ENCODE data around the gene CEMIP. TPM values are rescaled to one million over a fixed set of nuclear protein-coding genes. Genes with fewer than 3 reads are reported as not detected.

Gene CEMIP
- total RNA-seq, 1 donor = 687 TPM

GRCh38 chr15:80866936-80867335, 87.8 kb downstream of the CEMIP start:
- peaks cover 73% of the 10 kb centered on the region for H4K20me1 ChIP-seq (ENCODE audit: insufficient read depth, low read length)
- H3K4me3 ChIP-seq (ENCODE audit: insufficient read depth, low read length) = no peak overlapping the region
- H3K4me1 ChIP-seq (ENCODE audit: insufficient read depth, low read length) = no peaks in the 10 kb centered on the region
- no peak overlapping the region for H3K4me2 ChIP-seq (ENCODE audit: insufficient read depth, low read length)
- no peaks in the 10 kb centered on the region for H3K27me3 ChIP-seq (ENCODE audit: insufficient read depth, low read length)
- no peaks in the 10 kb centered on the region for H3K9me3 ChIP-seq (ENCODE audit: low read depth, low read length)
- H2AFZ ChIP-seq (ENCODE audit: low read length) = no peak overlapping the region
- peaks cover 88% of the 10 kb centered on the region for H3K36me3 ChIP-seq (ENCODE audit: insufficient read depth, low read length)
- H3K79me2 ChIP-seq (ENCODE audit: insufficient read depth, low read length) = no peaks in the 10 kb centered on the region
- no peak for TF ChIP-seq CTCF (IDR thresholded peaks at IDR 0.05; ENCODE audit: extremely low read depth, low read depth, low read length)
- no peak for DNase-seq (ENCODE audit: insufficient read length, low spot score, missing footprints)
- no peak overlapping the region for H3K27ac ChIP-seq (ENCODE audit: low read depth, low read length)

- no peak for DNase-seq (ENCODE audit: insufficient read length, low spot score, missing footprints)
- Histone ChIP-seq H3K4me1 (ENCODE audit: insufficient read depth, low read length) (no peaks in the 10 kb centered on the region), H3K27me3 (ENCODE audit: insufficient read depth, low read length) (no peaks in the 10 kb centered on the region), H4K20me1 (ENCODE audit: insufficient read depth, low read length) (peaks cover 64% of the 10 kb centered on the region), H3K36me3 (ENCODE audit: insufficient read depth, low read length) (peaks cover 92% of the 10 kb centered on the region), H2AFZ (ENCODE audit: low read length) (no peak overlapping the region), H3K4me3 (ENCODE audit: insufficient read depth, low read length) (no peak overlapping the region), H3K79me2 (ENCODE audit: insufficient read depth, low read length) (no peaks in the 10 kb centered on the region), H3K9me3 (ENCODE audit: low read depth, low read length) (no peaks in the 10 kb centered on the region), H3K27ac (ENCODE audit: low read depth, low read length) (no peak overlapping the region), H3K4me2 (ENCODE audit: insufficient read depth, low read length) (no peak overlapping the region)
- no peak for TF ChIP-seq CTCF (IDR thresholded peaks at IDR 0.05; ENCODE audit: extremely low read depth, low read depth, low read length)
Measured at GRCh38 chr15:80870366-80870765, 91.2 kb downstream of the CEMIP start.

- Histone ChIP-seq H3K9me3 (ENCODE audit: low read depth, low read length) (no peaks in the 10 kb centered on the region), H2AFZ (ENCODE audit: low read length) (no peak overlapping the region), H3K27me3 (ENCODE audit: insufficient read depth, low read length) (no peaks in the 10 kb centered on the region), H4K20me1 (ENCODE audit: insufficient read depth, low read length) (peaks cover 64% of the 10 kb centered on the region), H3K4me3 (ENCODE audit: insufficient read depth, low read length) (no peak overlapping the region), H3K79me2 (ENCODE audit: insufficient read depth, low read length) (no peaks in the 10 kb centered on the region), H3K36me3 (ENCODE audit: insufficient read depth, low read length) (peaks cover 94% of the 10 kb centered on the region), H3K4me2 (ENCODE audit: insufficient read depth, low read length) (no peak overlapping the region), H3K4me1 (ENCODE audit: insufficient read depth, low read length) (no peaks in the 10 kb centered on the region), H3K27ac (ENCODE audit: low read depth, low read length) (no peak overlapping the region)
- TF ChIP-seq CTCF (IDR thresholded peaks at IDR 0.05; ENCODE audit: extremely low read depth, low read depth, low read length) = no peak
- no peak for DNase-seq (ENCODE audit: insufficient read length, low spot score, missing footprints)
Measured at GRCh38 chr15:80870893-80871292, 91.7 kb downstream of the CEMIP start.

- Histone ChIP-seq H3K9me3 (ENCODE audit: low read depth, low read length) (no peaks in the 10 kb centered on the region), H3K36me3 (ENCODE audit: insufficient read depth, low read length) (peaks cover 98% of the 10 kb centered on the region), H3K27me3 (ENCODE audit: insufficient read depth, low read length) (no peaks in the 10 kb centered on the region), H3K4me1 (ENCODE audit: insufficient read depth, low read length) (no peaks in the 10 kb centered on the region), H3K27ac (ENCODE audit: low read depth, low read length) (peak overlapping the region; percentile 9), H3K4me2 (ENCODE audit: insufficient read depth, low read length) (no peak overlapping the region), H3K4me3 (ENCODE audit: insufficient read depth, low read length) (no peak overlapping the region), H2AFZ (ENCODE audit: low read length) (no peak overlapping the region), H4K20me1 (ENCODE audit: insufficient read depth, low read length) (peaks cover 65% of the 10 kb centered on the region), H3K79me2 (ENCODE audit: insufficient read depth, low read length) (no peaks in the 10 kb centered on the region)
- TF ChIP-seq CTCF (IDR thresholded peaks at IDR 0.05; ENCODE audit: extremely low read depth, low read depth, low read length) = no peak
- DNase-seq (ENCODE audit: insufficient read length, low spot score, missing footprints) = no peak
Measured at GRCh38 chr15:80871858-80872257, 92.7 kb downstream of the CEMIP start.
